Measurements from ENCODE around the gene KRTAP12-3.

GRCh38 chr21:44612669-44613229 lies 45.0 kb upstream of the KRTAP12-3 start:
- TF ChIP-seq, protein P1, sequence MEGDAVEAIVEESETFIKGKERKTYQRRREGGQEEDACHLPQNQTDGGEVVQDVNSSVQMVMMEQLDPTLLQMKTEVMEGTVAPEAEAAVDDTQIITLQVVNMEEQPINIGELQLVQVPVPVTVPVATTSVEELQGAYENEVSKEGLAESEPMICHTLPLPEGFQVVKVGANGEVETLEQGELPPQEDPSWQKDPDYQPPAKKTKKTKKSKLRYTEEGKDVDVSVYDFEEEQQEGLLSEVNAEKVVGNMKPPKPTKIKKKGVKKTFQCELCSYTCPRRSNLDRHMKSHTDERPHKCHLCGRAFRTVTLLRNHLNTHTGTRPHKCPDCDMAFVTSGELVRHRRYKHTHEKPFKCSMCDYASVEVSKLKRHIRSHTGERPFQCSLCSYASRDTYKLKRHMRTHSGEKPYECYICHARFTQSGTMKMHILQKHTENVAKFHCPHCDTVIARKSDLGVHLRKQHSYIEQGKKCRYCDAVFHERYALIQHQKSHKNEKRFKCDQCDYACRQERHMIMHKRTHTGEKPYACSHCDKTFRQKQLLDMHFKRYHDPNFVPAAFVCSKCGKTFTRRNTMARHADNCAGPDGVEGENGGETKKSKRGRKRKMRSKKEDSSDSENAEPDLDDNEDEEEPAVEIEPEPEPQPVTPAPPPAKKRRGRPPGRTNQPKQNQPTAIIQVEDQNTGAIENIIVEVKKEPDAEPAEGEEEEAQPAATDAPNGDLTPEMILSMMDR (conservative IDR thresholded peaks at IDR 0.05 in 1 of 2, IDR thresholded peaks at IDR 0.05 in 1 of 2; ENCODE audit: low read depth in 1 of 2, low read length in 2 of 2): no peak
- no peak for TF ChIP-seq EZH2 (IDR thresholded peaks at IDR 0.05; ENCODE audit: low read length, missing control alignments)
